ENCODE results near the gene PRICKLE3. TPM values are rescaled to one million over a fixed set of nuclear protein-coding genes. Genes with fewer than 3 reads are reported as not detected.

Gene PRICKLE3
- total and polyA plus RNA-seq, 2 donors (not counting 1 experiment from before 2014, with no cell fraction given) = 2.7 to 7.4 TPM

- no peaks in the 10 kb centered on the region for H3K9me3 ChIP-seq (ENCODE audit: control insufficient read depth, insufficient read depth, low read depth, low read length)
- no peak overlapping the region for H3K4me2 ChIP-seq (ENCODE audit: extremely low read depth, insufficient read depth, low read length)
- H3K36me3 ChIP-seq (ENCODE audit: control insufficient read depth, insufficient read depth, low read length) = no peaks in the 10 kb centered on the region
- no peak for DNase-seq (ENCODE audit: low read depth in 2 of 2)
- no peak overlapping the region for H2AFZ ChIP-seq (ENCODE audit: low read length)
- H3K27me3 ChIP-seq (ENCODE audit: control insufficient read depth, insufficient read depth, low read length) = no peaks in the 10 kb centered on the region
- no peak overlapping the region for H3K27ac ChIP-seq (ENCODE audit: insufficient read depth, low read length)
- H3K79me2 ChIP-seq (ENCODE audit: control insufficient read depth, insufficient read depth, low read length) = no peaks in the 10 kb centered on the region
- H4K20me1 ChIP-seq (ENCODE audit: control insufficient read depth, extremely low read depth, insufficient read depth, low read length) = no peaks in the 10 kb centered on the region
- TF ChIP-seq EZH2 (IDR thresholded peaks at IDR 0.05; ENCODE audit: low read length, missing control alignments) = no peak
- TF ChIP-seq CTCF (conservative IDR thresholded peaks at IDR 0.05 in 1 of 2, IDR thresholded peaks at IDR 0.05 in 1 of 2; ENCODE audit: low read depth in 1 of 2, low read length in 2 of 2) = no peak
- H3K4me3 ChIP-seq (replicated peaks in 1 of 4; ENCODE audit: control extremely low read depth in 1 of 4, insufficient read depth in 1 of 4, low read depth in 3 of 4, low read length in 4 of 4) = no peak overlapping the region
- peaks cover 3% of the 10 kb centered on the region for H3K4me1 ChIP-seq (ENCODE audit: control insufficient read depth, extremely low read depth, insufficient read depth, low read length)
- no peak overlapping the region for H3K9ac ChIP-seq (ENCODE audit: insufficient read depth, low read length)
These were observed 21.4 kb downstream of the PRICKLE3 start for GRCh38 chrX:49164589-49165360.

GRCh38 chrX:49163555-49164419 lies 22.4 kb downstream of the PRICKLE3 start:
- no peaks in the 10 kb centered on the region for H3K36me3 ChIP-seq (ENCODE audit: control insufficient read depth, insufficient read depth, low read length)
- H2AFZ ChIP-seq (ENCODE audit: low read length) = peak overlapping the region; percentile 46
- H3K4me2 ChIP-seq (ENCODE audit: extremely low read depth, insufficient read depth, low read length) = peak overlapping the region; percentile 44
- peak overlapping the region in 3 of 4 experiments; percentile 4 to 39 (median 21) for H3K4me3 ChIP-seq (replicated peaks in 1 of 4; ENCODE audit: control extremely low read depth in 1 of 4, insufficient read depth in 1 of 4, low read depth in 3 of 4, low read length in 4 of 4)
- peak overlapping the region; percentile 67 for H3K27ac ChIP-seq (ENCODE audit: insufficient read depth, low read length)
- H3K27me3 ChIP-seq (ENCODE audit: control insufficient read depth, insufficient read depth, low read length) = no peaks in the 10 kb centered on the region
- DNase-seq (ENCODE audit: low read depth in 2 of 2) = peak; percentile 65 to 85
- H3K9ac ChIP-seq (ENCODE audit: insufficient read depth, low read length) = peak overlapping the region; percentile 62
- peaks cover 3% of the 10 kb centered on the region for H3K4me1 ChIP-seq (ENCODE audit: control insufficient read depth, extremely low read depth, insufficient read depth, low read length)
- TF ChIP-seq CTCF (conservative IDR thresholded peaks at IDR 0.05 in 1 of 2, IDR thresholded peaks at IDR 0.05 in 1 of 2; ENCODE audit: low read depth in 1 of 2, low read length in 2 of 2) (peak in 1 of 2 donors; percentile 45), EZH2 (IDR thresholded peaks at IDR 0.05; ENCODE audit: low read length, missing control alignments) (no peak)
- H3K9me3 ChIP-seq (ENCODE audit: control insufficient read depth, insufficient read depth, low read depth, low read length) = no peaks in the 10 kb centered on the region
- H3K79me2 ChIP-seq (ENCODE audit: control insufficient read depth, insufficient read depth, low read length) = no peaks in the 10 kb centered on the region
- no peaks in the 10 kb centered on the region for H4K20me1 ChIP-seq (ENCODE audit: control insufficient read depth, extremely low read depth, insufficient read depth, low read length)

DNA sequence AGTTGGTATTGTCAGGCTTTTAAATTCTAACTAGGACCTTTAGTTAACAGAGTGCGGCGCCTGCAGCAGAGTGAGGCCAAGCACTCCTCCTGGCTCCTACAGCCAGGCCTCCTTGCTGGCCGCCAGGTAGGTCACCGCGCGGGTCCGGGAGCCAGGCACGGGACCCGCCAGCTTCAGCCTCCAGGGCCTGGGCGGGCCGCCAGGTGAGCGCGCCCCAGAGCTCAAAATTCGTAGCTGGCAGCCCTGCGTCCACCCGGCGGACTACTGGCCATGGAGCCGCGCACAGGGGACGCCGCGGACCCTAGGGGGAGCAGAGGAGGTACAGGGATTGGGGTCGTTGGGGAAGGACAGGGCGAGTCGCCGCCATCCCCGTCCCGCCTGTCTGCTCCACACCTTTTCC lies 23.6 kb downstream of the PRICKLE3 start, which contains the start of gene MAGIX:
Gene MAGIX (plus strand): TSS at position 139 of the 400 bp plus-strand sequence. CDS start 132 bp downstream, at position 271.
- no peak for TF ChIP-seq CTCF (conservative IDR thresholded peaks at IDR 0.05 in 1 of 2, IDR thresholded peaks at IDR 0.05 in 1 of 2; ENCODE audit: low read depth in 1 of 2, low read length in 2 of 2)
- no peak for DNase-seq (ENCODE audit: low read depth in 2 of 2)
- Histone ChIP-seq H3K27ac (ENCODE audit: insufficient read depth, low read length) (peak within 1 kb of the TSS; percentile 27), H2AFZ (ENCODE audit: low read length) (peak within 1 kb of the TSS; percentile 46), H3K4me3 (replicated peaks in 1 of 4; ENCODE audit: control extremely low read depth in 1 of 4, insufficient read depth in 1 of 4, low read depth in 3 of 4, low read length in 4 of 4) (peak within 1 kb of the TSS in 3 of 4 experiments; percentile 4 to 39 (median 21)), H3K4me2 (ENCODE audit: extremely low read depth, insufficient read depth, low read length) (peak within 1 kb of the TSS; percentile 44), H3K36me3 (ENCODE audit: control insufficient read depth, insufficient read depth, low read length) (no peaks in the 10 kb centered on the region), H3K4me1 (ENCODE audit: control insufficient read depth, extremely low read depth, insufficient read depth, low read length) (peaks cover 3% of the 10 kb centered on the region), H3K9me3 (ENCODE audit: control insufficient read depth, insufficient read depth, low read depth, low read length) (no peaks in the 10 kb centered on the region), H3K27me3 (ENCODE audit: control insufficient read depth, insufficient read depth, low read length) (no peaks in the 10 kb centered on the region), H3K79me2 (ENCODE audit: control insufficient read depth, insufficient read depth, low read length) (no peaks in the 10 kb centered on the region), H4K20me1 (ENCODE audit: control insufficient read depth, extremely low read depth, insufficient read depth, low read length) (no peaks in the 10 kb centered on the region), H3K9ac (ENCODE audit: insufficient read depth, low read length) (peak within 1 kb of the TSS; percentile 62)

All from fibroblast of lung (primary cell).